HG03280 (cell line): ENCODE results near the gene COL26A1.
"Not testable (repeated sequence)": the region's sequence is repeated elsewhere in the genome, so short reads cannot be mapped to it uniquely, and the experiment has no call there.

Experiments used
- ATAC-seq: cut with Tn5 transposase; IDR thresholded peaks from one replicate; pipeline ENCODE4 v1.9.1; 2021; ENCODE audit warnings: mild to moderate bottlenecking, moderate library complexity; ENCODE audit not compliant: unreplicated experiment

COL26A1 gene

DNA sequence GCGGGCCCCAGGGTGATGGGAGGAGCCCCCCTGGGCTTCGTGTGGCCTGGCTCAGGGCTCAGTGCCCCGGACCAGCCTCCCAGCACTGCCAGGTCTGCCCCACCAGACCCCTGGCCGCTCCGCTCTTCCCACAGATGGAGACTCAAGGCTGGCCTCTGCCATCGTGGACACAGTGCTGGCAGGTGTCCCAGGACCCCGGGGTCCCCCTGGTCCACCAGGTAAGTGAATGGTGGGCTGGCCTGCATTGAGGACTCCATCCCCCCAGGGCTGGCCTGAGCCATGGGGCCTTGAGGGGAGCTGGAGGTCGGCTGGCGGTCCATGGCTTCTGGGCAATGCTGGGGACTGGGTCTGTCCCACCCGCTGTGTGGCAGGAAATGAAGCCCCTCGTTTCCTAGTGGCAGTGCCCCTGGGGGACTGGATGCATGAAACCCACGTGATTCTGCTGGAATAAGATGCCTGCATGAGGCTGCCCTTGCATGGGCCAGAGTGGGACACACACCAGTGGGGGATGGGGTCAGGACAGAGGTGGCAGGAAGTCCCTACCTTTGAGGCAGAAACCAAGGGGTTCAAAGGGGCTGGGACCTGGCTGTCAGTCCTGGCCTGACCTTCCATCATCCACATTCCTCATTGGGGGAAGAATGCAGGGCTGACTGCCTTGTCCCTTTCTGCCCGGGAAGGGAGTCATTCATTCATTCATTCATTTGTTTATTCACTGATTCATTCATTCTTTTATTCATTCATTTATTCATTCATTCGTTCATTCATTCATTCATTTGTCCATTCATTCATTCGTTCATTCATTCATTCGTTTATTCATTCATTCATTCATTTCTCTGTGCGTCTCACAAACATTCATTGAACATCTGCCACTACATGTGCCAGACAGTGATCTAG, 184.6 kb downstream of the COL26A1 start:
- no peak for ATAC-seq

DNA sequence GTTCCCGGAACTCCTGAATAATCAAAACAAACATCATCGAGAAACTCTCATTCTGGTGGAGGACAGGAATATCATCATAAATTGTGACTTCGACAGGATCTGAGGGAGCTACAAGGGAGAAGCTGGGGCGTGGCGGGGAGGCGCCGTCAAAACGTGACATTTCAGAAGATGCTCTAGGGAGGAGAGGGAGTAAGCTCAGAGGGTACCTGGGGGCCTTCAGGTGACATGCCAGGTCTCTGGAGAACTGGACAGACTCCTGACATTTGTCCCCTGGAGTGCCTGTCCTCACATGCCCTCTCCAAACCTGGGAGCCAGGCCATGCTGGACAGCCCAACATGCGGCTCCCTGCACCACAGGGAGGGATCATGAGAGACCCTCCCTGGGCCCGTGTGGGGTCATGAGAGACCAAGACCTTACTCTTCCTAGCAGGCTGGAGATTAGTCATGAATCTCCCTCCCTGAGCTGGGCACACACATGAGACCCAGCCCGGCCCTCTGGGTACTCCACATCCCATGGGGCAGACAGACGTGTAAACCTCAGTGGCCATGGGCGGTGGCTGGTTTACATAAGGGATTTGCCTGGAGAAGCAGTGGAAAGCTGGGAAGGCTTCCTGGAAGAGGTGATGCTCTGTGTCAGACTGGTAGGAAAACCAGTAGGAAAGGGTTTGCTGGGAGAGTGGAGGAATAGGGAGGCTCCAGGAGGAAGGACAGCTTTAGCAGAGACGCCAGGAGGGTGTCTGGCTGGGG, 185.4 kb downstream of the COL26A1 start:
- no peak for ATAC-seq

DNA sequence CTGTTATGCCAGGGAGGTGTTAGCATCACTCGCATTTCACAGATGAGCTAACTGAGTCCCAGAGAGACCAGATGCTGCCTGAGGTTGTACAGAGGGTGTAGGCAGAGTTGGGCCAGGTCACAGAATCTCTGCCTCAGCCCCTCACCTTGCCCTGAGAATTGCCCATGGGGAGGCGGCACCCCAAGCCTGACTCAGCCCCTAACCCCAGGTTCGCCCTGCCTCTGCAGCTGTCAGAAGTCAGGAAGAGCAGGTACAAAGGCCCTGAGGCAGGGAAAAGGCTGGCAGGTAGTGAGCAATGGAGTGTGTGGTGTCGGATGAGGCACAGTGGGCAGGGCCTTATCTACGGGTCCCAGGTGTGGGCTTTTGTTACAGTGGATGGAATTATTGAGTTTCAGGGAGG, 187.1 kb downstream of the COL26A1 start:
- no peak for ATAC-seq

DNA sequence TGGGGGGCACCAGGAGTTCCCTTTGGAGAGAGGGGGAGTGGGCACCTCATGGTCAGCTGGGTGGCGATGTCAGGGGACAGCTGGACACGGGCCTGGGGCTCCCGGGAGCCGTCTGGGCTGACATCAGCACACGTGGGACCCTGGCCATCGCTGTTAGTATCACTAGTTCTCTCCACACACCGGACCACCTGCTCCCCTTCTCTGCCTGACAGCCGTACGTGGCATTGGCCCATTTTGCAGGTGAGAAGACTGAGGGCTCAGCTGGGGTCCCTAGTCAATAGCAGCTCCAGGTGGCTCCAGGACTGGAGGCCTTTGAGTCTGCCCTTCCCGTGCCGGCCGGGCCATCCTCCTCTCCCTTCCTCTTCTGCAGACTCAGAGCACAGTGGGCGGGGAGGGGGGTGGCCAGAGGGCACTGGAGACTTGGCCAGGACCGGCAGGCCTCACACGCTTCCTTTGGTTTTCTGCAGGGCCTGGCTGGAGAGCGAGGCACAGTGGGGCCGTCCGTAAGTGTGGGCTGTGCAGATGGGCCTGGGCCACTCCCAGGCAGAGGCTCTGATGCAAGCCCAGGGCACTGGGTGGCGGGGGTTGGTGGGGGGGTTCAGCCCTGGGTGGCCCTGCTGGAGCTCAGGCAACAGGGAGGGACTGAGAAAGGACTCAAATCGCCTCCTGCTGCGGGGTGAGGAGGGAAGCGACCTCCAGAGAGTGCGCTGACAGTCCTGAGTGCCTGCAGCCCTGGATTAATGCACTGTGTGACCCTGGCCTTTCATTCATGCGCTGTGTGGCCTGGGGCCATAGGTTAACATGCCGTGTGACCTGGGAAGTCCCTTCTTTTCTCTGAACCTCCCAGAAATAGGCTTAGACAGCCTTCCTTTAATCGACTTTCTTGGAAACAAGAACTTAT, 188.2 kb downstream of the COL26A1 start:
- no peak for ATAC-seq

DNA sequence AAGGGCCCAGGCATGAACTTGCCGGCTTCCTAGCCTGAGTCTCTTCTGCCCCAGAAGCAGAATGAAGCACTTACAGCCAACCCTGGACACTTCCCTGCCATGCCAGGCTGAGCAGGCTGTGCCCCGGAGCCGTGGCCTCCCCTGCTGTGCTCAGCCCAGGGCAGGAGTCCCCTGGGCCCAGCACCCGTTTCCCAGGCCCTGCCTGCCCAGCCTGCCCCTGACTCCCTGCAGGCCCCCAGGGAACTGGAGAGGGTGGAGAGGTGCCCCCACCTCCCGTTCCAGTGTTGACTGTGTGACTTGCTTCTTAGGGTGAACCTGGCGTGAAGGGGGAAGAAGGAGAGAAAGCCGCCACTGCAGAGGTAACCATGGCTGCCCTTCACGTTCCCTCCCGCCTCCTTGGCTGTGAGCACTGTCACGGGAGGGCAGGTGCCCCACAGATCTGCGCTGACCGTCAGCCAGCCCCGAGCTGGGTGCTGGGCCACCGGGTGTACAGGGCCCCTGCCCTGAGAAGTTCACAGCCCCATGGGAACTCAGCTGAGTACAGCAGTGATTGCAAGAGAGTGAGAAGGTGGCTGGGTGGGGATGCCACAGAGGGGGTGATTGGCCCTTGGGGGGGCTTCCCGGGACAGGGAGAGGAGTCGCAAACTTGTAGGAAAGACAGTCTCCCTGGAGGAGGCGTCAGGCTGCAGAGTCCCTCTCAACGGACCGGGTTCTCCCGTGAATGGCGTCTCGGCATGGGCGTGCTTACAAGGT, 190.5 kb downstream of the COL26A1 start:
- no peak for ATAC-seq

DNA sequence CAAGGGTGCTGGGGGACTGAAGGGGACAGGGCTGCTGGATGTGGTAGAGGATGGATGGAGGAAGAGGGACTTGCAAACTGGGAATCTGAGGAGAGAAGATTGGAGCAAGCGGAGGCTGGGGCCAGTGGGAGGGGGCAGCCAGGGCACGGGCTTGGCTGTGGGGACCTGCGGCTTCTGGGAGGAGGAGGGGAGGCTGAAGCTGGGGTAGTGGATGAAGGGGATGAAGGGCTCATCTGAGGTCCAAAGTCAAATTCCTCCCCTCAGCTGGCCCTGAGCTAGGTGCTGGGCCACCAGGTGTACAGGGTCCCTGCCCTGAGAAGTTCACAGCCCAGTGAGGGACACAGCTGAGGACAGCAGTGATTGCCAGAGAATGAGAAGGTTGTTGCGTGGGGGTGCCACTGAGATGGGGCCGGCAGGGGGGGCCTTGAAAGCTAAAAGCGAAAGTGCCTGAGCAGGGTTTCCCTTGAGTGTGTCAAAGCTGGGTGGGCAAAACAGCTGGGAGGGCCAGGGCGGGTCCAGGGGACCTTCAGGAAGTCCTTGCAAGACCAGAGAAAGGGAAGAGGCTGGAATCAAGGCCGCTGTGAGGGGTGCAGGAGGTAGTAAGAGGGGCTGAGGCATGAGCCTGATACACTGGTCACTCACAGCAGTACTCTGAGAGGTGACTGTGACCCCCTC, 191.2 kb downstream of the COL26A1 start:
- ATAC-seq = no peak

DNA sequence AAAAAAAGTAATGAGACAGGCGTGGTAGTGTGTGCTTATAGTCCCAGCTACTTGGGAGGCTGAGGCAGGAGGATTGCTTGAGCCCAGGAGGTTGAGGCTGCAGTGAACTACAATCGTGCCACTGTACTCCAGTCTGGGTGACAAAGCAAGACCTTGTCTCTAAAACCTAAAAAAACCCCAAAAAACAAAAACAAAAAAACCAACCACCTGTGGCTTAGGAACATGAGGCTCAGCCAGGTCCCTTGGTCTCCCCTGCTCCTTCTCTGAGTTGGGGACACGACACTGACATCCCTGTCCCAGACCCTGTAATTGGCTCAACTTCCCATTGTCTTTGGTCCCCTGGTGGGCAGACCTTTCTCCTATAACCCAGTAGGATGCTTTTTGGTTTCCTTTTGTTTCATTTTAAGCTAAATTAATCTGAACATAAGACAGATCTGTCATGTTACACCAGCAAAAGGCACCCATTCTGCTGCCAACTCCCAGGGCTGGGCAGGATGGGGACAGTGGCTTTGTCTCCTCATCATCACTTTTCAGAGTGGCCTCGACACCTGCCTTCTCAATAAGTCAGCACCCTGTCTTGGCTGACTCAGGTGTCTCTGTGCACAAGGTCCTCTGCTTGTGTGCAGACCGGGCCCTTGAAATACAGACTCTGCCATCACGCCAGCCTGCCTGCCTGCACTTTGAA, 192.1 kb downstream of the COL26A1 start:
- no peak for ATAC-seq

DNA sequence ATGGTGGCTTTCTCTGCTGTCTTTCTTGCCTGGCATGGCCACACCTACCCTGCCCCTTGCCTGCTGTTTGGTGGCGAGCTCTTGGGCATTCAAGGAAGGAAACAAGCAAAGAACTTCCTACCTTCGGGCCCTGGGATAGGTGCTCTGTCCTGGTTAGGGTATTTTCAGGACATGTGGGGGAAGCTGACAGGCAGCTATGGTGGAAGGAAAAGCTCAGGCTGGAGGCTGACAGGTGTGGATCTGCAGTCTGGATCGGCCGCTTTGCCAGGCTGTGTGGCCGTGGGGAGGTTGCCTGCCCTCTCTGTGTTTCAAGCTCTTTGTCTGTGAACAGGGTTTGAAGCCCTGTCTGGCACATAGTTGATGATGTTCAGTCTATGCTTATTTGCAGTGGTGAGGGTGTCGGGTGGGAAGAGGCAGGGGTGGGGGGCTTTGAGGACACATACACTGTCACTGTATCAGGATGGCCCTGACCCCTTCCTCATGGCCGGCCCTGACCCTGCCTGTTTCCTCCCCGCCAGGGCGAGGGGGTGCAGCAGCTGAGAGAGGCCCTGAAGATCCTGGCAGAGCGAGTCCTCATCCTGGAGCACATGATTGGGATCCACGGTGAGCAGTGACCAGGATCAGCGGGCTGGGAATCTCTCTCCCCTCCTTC, 192.7 kb downstream of the COL26A1 start:
- ATAC-seq = no peak

DNA sequence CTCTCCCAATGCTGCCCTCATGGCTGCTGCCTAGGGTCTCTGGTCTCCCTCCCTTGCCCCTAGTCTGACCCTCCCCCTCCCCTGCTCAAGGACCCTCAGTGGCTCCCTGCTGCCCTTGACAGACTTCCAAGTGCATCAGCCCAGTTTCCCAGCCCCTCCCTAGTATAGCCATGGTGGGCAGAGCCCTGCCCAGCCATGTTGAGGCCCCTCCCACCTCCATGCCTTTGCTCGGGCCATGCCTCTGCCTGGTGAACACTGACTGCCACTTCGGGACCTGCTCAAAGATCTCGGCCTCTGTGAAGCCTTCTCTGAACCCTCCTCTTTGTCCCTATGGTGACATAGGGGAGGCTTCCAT, 193.2 kb downstream of the COL26A1 start:
- ATAC-seq = no peak

DNA sequence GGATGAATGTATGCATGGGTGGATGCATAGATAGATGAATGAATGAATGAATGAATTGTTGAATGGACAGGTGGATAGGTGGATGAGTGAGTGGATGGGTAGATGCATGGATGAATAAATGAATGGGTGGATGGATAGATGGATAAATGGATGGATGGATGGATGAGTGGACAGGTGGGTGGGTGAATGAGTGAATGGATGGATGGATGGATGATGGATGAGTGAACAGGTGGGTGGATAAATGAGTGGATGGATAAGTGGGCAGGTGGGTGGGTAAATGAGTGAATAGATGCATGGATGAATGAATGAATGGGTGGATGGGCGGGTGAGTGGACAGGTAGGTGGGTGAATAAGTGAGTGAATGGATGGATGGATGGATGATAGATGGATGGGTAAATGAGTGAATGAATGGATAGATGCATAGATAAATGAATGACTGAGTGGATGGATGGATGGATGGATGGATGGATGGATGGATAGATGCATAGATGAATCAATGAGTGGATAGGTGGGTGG, 193.8 kb downstream of the COL26A1 start:
- no peak for ATAC-seq

DNA sequence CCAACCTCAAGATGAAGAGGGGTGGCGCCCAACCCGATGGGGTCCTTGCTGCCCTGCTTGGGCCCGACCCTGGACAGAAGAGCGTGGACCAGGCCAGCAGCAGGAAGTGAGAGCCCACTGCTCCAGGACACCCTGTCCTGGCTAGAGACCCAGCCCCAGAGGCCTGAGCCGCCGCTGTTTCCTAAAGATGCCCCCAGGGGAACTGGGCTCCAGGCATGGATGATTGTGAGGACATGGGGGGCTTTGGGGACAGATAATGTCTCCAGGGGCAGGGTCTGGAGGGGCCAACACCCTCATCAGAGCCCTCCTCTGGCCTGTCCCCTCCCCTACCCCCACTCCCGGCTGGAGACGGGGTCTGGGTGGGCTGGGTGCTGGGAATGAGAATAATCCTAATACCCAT, 194.7 kb downstream of the COL26A1 start:
- no peak for ATAC-seq

DNA sequence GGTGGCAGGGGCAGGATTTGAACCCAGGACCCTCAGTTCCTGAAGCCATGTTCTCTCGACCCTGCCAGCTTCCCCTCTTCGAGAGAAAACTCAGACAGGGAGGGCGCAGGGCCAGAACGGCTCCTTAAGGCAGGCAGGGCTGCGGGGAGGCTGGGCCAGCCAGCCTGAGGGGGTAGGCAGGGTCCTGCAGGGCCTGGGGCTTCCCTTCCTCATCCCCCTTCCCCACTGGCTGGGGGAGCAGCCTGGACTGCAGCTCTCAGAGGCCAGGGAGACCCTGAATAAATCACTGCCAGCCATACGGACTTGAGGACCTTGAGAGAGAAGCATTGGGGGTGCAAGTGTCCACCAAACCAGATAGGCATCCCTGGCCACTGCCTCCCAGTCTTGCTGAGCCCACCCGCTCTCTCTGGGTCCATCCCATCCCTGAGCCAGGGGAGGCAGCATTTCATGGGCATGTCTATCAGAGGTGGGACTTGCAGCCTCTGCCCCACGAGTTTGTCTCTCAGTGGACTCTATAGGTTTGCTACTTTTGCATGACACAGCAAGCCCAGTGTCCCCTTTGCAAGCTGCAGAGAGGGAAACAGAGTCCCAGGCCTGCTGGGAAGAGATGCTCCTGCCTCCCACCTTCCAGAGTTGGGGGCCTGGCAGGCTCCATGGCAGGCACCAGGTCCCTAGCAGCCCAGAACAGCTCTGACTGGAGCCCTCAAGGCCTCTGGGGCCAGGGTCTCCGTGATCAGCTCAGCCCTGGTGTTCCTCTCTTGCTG, 195.5 kb downstream of the COL26A1 start:
- ATAC-seq = no peak

DNA sequence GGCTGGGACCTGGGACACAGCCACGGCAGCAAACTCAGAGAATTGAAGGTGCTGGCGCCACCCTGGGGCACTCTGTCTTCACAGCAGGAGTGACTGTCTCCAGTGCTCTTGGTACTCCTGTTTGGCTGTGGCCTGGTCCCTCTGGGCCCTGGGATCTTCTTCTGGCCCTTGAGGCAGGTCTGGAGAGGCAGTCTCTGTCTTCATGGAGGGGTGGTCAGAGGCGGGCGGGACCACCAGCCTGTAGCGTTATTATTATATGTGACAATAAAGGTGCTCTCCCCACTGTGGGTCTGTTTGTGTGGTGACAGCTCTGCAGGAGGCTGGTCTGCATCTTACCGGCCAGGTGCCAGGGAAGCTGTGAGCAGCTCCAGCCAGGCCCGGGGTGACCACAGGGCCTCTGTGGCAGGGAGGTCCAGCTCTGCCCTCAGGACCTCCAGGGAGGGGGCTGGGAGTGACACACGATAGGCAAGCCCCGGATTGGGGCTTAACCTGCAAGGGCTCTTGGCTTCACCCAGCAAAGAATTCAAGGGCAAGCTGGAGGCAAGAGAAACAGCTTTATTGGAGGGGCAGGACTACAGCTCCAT, 196.2 kb downstream of the COL26A1 start:
- no peak for ATAC-seq

DNA sequence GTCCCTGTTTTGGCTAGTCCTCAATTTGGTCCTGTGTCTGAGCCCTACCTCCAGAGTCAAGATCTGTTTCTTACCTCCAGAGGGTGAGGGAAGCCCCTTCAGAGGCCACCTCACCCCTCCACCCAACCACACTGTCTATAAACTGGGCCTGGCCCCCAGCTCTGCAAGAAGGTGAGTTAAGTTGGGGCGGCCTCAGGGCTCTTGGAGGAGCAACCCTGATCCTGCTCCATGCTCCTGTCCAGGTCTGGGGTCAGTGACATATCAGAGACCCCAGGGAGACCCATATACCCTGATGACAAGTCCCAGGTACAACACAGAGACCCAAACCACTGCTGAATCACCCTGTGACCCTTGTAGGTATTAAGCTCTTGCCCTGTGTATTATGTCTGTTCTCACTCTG, 196.9 kb downstream of the COL26A1 start:
- ATAC-seq = no peak

DNA sequence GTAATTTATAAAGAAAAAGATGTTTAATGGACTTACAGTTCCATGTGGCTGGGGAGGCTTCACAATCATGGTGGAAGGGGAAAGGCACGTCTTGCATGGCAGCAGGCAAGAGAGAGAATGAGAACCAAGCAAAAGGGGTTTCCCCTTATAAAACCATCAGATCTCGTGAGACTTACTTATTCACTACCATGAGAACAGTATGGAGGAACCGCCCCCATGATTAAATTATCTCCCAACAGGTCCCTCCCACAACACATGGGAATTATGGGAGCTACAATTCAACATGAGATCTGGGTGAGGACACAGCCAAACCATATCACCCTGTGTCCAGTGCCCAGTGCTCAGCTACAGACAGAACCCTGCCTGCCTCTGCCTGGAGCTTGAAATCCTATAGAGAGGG, 197.3 kb downstream of the COL26A1 start:
- ATAC-seq = not testable (repeated sequence)

DNA sequence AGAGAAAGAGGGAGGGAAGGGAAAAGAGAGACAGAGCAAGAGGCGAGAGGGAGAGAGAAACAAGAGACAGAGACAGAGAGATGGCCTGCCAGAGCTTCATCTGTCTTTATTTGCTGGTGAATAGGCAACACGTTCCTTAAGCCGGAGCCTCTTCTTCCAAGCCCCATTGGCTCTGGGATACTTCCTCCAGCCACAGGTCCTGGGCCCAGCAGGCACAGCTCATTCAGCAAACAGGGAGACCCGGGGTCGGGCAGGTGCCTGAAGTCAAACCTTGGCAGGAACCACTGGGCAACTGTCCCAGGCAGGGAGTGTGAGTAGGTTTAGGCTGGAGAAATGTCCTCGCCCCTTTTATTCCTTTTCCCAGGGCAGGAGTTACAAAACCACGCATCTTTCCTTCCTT, 198.2 kb downstream of the COL26A1 start:
- no peak for ATAC-seq

DNA sequence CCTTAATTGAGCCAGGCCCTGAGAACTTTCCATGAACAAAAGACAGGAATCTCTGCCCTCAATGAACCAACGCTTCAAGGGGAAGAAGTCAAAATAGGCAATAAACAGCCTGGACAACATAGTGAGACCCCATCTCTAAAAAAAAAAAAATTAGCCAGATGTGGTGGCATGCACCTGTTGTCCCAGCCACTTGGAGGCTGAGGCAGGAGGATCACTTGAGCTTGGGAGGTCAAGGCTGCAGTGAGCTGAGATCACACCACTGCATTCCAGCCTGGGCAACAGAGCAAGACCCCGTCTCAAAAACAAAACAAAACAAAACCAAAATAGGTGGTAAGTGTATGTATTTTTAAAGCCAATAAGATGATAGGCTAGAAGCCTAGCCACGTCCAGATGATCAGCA, 198.6 kb downstream of the COL26A1 start:
- not testable (repeated sequence) for ATAC-seq
